C1 segment of cervical spinal cord (tissue), 14 donors: ENCODE data around the gene CFAP43.

Experiments
- DNase-seq, 14 donors: peaks; one replicate each; lab custom pipeline; 2025; lab: John Stamatoyannopoulos, UW

CFAP43 gene

DNA sequence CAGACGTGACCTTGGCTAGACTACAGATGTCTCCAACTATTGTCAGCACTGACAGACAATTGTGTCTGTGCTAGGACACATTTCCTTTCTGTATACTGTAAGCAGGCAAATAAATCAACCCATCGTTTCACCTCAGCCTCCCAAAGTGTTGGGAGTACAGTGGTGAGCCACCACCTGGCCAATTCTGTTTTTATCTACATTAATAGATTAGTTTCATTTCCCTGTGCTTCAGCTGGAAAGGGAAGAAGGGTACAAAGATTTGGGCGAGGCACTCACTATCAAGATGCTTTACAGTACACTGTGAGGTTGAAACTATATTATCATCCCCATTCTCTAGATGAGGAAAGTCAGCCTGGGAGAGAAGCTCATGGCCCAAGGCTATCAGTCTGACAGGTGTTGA lies 88.3 kb downstream of the CFAP43 start:
- no peak for DNase-seq

DNA sequence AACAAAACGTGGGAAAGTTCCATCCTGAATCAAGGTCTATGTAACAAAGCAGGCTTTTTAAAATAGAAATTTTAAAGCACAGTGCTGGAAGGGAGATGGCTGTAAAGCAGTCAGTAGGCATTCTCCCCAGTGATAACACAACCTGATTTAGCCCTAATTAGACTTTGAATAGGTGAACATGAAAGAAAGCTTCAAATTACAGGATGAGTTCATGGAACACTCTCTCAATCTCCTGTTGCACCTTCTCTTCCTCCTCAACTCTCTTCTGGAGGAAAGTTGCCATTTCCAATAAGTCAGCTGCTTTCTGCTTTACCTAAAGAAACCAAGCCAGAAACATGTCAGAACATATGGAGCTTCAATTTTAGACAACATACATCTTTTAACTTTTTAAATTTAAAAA lies 90.1 kb downstream of the CFAP43 start:
- DNase-seq = no peak

DNA sequence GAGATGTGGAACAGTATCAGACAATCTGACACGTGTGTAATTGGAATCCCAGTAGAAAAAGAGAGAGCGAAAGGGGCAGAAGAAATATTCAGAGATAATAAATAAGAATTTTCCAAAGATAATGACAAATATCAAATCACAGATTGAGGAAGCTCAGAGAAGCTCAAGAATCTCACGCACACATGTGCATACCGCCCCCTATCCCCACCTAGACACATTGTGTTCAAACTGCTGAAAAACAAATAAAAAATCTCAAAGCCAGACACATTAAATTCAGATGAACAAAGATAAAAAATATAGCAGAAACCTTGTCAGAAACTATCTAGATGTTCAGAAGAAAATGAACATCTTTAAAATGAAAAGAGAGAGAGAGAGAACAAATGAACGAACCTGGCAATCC lies 92.9 kb downstream of the CFAP43 start:
- DNase-seq = no peak

DNA sequence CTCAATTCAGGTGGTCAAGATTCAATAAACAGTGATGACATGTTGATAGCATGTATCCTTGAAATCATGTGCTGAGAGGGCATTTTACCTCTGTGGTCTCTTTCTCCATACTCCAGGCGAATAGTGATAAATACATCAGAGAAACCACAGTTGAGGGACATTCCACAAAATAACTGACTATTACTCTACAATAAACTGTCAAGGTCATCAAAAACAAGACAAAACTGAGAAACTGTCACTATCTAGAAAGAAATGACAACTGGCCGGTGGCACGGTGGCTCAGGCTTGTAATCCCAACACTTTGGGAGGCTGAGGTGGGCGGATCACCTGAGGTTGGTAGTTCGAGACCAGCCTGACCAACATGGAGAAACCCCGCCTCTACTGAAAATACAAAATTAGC lies 94.0 kb downstream of the CFAP43 start:
- DNase-seq = no peak

DNA sequence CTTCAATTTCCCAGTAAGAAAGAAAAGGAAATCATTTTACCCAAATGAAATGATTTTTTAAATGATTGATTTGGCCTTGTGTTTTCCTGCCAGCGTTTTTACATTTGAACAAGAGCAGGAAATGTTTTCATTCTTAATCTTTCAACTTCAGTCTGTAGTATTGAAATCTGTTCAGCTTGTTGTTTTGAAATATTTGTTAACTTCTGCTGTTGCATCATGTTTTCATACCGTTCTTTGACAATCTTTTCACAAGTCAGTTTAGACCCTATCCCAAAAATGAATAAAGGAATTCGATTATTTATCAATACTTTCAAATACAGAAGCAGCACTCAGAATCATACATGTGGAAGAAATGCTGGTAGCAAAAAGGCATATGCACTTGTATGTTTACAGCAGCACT lies 102.1 kb downstream of the CFAP43 start:
- DNase-seq = no peak

DNA sequence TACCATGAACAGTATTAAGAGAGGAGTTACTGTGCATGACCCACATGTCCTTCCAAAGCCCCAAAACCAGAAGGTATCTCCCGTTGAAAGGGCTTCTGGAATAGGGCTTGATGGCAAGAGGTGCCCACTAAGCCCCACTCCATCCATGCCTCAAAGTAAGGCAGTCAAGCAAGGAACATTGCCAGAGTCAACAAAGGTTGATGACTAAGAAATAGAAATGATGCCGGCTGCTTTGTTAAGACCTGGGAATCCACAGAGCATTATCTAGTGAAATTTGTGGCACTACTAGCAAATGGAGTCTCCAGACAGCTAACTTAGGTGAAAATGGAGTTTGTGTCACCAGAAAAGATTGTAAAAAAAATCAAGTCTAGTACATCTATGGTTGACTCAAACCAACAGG lies 104.0 kb downstream of the CFAP43 start:
- no peak for DNase-seq

DNA sequence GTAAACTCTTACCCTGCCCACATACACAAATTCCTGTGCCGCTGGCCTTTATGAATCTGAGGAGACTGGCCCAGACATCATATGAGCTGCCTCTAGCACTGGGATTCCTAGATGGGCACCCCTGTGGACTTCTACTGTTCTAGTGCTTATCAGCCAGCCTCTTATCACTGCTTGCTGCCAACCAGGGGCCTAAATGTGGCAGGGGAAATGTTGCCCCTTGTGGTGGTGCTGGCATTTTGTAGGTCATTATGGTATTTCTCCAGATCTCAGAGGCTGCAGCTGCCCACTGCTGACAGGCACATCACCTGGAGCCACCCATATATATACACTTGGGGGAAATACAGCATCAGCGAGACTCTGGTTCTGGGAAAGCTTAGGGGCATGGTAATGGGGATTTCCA lies 104.8 kb downstream of the CFAP43 start:
- DNase-seq = peak in 2 of 14 donors; percentile 9 to 15

DNA sequence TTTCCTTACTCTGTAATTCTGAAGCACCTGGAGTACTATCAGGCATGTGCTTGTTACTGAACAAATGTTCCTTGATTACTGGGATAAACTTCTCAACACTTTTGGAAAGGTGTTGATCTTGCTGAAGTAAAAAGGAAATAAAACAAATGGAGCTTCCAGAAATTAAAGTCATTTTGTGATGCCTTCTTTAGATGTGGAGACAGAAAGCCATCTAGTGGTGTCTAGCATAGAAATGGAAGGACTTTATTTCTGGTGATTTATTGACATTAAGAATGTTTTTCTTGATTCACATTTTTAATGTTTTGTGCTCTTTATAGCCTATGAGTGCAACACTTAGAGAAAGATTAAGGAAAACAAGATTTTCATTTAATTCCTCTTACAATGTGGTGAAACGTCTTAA lies 108.8 kb downstream of the CFAP43 start:
- DNase-seq = no peak

DNA sequence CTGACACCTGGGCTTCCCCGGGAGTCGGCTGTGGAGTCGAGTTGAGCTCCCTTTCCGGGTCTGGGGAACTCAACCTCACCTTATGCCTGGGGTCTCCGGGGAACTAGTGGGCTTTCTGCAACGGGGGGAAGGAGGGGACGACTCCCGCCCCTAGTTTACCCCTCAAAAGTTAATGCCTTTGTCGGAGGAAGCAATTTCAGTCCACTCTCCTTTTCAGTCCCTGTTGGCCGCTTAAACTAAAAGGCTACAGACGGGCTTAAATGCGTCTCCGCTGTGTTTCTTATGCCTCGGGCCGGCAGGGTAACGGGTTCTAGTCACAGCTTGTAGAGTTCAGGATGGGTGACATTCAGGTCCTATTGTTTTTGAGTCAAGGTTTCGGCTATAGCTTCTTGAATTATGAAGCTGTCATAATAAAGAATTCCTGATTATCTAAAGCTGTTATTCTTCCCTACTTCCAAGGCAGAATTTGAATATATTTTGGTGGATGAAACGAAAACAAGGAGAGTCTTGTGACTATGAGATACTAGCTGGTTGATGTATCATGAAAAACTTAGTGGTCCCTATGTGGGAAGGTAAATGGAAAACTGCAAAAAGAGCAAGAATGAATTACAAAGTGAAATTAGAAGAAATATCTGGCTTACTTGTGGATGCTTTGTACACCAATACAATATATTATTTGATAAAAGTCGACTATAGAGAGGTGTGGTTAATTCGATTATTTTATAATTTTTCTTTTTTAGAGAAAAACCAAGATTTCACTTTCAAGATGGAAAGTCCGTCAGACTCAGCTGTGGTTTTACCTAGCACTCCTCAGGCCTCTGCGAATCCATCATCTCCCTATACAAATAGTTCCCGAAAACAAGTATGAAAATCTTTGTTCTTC lies 109.7 kb downstream of the CFAP43 start:
- peak in 1 of 14 donors; percentile 46 for DNase-seq

DNA sequence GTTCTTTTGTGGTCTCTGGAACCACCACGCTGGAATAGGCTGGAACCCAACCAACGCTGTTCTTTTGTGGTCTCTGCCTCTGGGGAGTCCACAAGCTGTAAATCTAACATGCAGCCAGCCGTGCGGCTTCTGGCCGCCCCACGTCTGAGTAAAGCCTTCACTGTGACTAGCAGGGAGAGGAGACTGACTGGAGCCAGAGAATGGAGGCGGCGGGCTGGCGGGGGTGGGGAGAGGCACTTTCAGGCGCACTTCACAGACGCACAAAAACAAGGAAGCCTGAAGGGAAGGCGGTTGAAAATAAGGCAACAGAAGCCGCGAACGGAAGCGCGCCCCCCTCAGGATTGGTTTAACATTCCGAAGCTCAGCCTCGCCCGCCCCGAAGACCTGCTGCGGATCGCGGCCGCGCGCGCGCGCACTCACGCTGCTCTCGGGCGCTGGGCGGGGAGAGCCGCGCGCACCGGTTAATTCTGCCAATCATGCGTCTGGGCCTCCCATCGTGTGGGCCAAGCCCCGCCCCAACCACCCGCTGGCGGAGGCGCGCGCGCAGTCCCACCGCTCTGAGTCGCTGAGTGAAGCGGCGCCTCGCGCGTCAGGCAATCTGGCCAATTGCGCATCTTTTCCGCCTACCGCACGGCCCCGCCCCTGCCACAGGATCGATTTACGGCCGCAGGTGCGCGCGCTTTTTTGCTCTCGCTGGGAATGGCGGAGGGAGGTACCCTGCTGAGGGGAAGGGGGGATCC lies 110.5 kb downstream of the CFAP43 start, which contains the start of gene SFR1:
Gene SFR1 (plus strand): TSS at position 687 of the 740 bp plus-strand sequence. CDS start 13 bp downstream, at position 700.
- DNase-seq = peak; percentile 93 to 100 (median 98)

DNA sequence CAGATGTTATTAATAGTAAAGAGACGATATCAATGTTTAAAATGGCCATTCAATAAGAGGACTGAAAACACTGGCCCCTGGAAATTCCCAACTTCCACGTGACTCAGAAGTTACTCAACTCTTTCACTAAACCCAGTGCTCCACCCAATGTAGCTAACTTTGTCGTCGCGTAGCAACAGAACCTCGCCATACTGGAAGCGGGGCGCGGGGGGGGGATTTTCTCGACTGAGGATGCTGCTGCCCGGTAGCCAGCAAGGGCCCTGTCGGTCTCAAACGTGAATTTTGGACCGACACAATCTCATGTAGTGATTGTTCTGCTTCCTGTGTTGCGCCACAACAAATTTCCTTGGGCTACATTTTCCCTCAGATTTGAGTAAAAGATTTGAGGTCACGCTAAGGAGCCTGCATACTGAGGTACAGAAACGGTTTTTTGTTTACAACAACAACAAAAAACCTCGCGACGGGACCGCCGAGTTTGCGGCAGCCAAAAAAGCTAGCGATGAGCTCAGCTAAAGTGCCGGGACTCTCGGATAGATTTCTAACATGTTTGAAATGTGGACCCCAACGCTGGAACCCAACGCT lies 111.2 kb downstream of the CFAP43 start:
- peak in 13 of 14 donors; percentile 30 to 83 (median 63) for DNase-seq

DNA sequence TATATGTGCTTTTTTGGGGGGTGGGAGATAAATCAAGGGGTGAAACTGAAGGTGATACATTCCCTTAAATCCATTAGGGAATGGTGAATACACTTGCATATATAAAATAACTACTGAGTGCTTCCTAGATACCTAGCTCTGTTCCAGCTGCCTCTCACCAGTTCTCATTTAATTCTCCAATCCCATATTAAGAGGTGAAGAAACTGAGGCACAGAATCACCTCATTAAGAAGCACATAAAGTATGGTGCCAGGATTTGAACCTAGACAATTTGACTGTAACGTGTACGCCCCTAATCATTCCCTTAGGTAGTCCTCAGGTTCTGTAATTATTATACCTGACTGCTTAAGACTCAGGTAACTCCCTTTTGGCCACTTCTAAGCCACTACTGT lies 111.7 kb downstream of the CFAP43 start:
- no peak for DNase-seq

DNA sequence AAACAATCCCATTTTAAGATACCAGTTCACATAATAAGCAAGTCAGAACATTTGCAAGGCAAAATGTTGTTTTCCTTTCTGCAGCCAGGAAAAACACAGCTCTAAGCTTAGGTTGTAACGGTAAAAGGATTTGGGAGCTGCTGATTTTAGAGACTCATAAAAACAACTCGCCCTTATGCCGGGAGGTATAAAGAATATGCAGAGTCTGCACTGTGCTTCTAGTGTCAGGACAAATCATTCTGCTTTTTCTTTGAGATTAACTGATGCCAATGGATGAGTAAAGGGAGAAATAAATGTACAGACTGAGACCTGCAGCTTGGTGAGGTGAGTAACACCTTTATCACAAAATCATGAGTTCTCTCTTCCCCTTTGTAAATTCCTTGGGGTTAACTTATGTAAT lies 112.2 kb downstream of the CFAP43 start:
- DNase-seq = no peak

DNA sequence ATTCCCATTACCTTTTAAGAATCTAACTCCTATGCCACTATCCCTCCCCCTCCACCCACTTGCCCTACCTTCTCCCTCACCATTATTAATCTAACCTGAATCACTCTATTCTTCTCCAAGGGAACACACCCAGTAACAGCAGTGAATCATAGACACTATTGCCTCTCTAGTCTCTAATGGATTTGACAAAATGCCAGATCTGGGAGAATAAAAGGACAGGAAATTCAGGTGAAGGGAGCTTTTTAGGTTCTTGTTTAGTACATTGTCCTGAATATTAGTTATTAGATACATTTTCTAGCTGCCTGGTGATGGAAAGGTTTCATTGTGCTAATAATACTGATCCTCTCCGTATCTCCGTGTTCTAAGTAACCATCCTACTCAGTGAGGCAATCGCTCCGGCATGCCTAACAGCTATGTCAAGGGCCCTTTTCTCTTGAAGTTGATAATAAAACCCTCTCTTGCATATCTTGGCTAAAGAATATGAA lies 114.3 kb downstream of the CFAP43 start:
- DNase-seq = no peak

DNA sequence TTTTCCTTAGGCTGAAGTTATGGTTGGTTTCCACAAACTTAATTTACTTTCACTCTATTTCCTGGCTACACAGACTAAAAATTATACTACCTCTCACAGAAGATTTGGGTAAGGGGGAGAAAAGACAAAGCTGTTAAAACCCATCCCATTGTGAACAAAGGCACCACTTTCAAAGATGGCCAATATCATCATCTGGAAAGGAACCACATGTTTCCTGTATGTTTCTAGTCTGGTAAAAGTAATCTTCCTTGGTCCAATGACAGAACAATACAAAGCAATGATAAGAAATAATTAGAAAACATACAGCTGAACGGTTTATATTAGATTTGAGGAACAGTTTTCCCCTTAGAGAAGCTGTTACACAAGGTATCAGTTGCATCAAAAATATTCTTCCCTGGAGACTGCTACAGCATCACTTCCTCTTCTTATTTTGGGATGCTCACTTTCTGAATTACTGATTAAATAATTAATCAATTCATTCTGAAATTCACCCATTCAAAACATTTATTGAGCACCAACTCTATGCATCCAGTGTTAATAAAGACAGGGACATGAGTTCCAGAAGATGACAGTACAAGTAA lies 118.7 kb downstream of the CFAP43 start:
- DNase-seq = no peak

DNA sequence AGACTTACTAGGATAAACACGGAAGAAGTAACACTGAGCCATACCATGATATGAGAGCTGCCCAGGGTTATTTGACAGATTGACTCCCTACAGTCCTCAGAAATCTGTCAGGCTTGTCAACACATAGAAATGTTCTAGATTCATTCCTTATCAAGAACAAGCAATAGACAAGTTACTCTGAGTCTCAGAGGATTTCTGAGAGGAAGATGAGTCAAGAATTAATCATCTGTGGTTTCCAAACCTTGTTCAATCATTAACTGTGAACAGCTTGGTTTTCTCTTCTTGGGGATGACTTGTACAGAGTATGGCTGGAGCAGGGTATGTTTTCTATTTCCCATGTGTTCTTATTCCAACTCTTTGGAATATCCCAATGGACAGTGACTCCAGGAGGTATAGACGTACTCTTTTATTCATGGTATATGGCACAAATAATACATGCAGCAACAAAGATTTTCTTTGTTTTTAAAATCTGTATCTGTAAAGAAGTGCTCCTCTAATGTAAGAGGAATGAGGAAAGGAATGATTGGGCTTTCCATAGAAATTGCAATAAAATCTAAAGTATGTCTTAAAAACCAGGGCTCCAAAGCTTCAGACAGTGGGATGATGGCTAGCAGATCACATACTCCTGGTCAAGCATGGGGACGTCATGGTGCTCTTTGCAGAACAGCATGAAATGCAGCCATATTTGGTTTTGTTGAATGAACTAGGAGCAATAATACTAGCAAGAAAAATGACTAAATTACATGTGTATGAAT lies 122.1 kb downstream of the CFAP43 start:
- no peak for DNase-seq

DNA sequence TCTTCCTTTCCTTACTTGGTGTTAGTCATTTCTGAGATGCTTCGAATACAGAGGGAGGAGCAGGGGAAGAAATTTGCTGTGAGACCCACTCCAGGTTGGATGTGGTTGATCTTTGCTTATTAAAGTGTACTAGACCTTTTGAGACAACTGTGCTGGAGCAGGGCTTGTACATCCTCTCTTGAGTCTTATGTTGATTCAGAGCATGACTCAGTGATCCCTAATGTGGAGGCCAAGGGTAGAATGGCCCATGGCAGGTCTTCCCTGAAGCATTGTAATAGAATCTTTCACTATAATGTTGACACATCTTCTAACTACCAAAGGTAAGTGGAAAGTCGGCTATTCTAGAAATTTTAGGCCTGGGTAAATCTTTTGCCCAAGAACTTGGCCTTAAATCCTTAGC lies 127.2 kb downstream of the CFAP43 start:
- no peak for DNase-seq

DNA sequence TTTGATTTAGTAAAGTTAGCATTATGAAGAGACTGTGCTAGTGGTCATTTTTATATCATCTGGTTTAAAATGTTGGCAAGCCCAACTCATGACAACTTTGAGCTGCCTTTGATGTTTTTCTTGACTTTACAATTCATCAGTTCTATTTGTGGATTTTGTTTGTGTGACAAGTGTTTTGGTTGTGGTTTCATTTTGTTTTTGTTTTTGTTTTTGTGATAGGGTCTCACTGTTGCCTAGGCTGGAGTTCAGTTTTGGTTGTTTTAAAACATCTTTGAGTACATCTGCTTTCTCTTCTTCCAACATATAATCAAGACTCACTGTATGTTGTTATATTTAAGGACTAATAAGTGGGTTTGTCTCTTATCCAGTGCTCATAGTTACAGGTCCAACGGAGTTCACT lies 127.7 kb downstream of the CFAP43 start:
- DNase-seq = no peak

DNA sequence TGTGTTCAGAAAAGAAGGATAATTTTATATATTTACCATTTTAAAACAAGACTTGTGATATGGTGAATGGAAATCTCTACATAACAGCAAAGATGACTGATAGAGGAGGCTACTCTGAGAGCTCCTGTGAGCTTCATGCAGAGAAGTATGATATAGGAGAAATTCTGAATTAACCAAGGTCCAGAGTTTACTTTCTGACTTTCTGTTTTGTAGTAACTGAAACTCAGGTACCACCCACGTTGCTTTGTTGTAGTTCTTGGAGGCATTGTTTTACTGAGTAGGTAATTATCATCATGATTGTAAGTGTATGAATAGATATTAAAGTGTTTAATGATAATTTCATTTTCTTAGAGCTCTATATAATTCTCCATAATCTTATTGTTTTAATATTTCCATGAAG lies 128.2 kb downstream of the CFAP43 start:
- DNase-seq = no peak

DNA sequence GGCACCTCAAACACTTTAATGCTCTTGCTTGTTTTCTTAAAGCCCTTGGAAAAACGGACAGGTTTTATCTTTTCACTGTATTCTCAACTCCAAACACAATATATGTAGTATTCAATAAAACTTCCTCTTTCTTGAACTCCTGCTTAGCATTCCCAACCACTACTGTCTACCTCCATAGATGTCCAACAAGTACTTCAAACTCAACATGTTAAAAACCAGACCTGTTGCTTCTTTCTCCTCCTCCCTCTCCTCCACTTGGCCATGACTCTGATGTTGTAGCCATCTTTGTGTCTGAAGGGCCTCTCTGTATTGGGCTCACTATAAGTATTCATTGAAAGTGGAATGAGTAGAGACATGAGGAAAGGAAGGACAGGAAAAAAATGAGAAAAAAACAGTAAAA lies 130.3 kb downstream of the CFAP43 start:
- no peak for DNase-seq

DNA sequence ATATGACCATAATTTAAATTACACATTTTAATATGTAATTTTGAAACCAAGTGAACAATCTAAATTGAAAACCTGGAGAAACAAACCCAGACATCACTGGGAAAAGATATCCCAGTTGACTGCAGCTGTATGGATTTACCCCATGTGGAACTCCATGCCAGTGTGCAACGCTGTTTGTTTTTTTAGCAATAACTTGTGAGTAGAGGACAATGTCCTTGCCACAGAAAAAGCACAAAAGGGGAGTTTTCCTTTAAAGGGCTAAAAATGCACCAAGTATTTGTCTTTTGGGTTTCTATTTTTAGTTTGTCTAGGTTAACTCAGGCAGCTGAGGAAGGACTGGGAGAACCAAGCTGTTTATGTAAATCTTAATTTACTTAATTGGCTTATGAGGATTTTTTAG lies 131.4 kb downstream of the CFAP43 start:
- DNase-seq = no peak
